Activated gamma-delta T cell (primary cell): ENCODE results near the gene KRTAP9-6.
"Not testable (repeated sequence)": the region's sequence is repeated elsewhere in the genome, so short reads cannot be mapped to it uniquely, and the experiment has no call there.

ENCODE experiments used
- DNase-seq: peaks from one replicate; lab custom pipeline; 2025; lab: John Stamatoyannopoulos, UW

Gene KRTAP9-6

DNA sequence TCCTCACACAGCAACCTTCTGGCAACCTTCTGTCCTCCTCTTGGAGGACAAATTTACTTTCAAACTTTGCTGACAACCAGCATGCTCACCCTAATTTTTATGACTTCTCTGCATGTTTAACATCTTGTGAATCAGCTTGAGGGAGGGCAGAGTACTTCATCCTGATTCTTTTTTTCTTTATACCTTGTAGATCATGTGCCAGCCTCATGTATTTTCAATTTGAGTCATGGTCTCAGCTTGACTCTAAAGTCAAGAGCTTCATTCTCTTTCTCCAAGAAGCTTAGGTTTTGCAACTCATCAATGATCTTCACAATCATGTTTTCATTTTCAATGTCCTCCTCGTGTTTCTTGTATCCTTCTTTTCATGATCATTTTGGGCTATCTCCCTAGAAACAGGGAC lies 6.7 kb downstream of the KRTAP9-6 start:
- no peak for DNase-seq

DNA sequence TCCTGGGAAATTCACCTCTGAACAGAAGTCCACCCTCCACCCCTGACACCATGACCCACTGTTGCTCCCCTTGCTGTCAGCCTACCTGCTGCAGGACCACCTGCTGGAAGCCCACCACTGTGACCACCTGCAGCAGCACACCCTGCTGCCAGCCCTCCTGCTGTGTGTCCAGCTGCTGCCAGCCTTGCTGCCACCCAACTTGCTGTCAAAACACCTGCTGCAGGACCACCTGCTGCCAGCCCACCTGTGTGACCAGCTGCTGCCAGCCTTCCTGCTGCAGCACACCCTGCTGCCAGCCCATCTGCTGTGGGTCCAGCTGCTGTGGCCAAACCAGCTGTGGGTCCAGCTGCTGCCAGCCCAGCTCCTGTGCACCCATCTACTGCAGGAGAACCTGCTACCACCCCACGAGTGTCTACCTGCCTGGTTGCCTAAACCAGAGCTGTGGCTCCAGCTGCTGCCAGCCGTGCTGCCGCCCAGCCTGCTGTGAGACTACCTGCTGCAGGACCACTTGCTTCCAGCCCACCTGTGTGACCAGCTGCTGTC lies 10.5 kb downstream of the KRTAP9-6 start, which contains the start of gene KRTAP9-7:
TSS of gene KRTAP9-7 (plus strand) at position 51 of the 543 bp plus-strand sequence. CDS start at position 51, 0 bp downstream.
- DNase-seq = not testable (repeated sequence)

DNA sequence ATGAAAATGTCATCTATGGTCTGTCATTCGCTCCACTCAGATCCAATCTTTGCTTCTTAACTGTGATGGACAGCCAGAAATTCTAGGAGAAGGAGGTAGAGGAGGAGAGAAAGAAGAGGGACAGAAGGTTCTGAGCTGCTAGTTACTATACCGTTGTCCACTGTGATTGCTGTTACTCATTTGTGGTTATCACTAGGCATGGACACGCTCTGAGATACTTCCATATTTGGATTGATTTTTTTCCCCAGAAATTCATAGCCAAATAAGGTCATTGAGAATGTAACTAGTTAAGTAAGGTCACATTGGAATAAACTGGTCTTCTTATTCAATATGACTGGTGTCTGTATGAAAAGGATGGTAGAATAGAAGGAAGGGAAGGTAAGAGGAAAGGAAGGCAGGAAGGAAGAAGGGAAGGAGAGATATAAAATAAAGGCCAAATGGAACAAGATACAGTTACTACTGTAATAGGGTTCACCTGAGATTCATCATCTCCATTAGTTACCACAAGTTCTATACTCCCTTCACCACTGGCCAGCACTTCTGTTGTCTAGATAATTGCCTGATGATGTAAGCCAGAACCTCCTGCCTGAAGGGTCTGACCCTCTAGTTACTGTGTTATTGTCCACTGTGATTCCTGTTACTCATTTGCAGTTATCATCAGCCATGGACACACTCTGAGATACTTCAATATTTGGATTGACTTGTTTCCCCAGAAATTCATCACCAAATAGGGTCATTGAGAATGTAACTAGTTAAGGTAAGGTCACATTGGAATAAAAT lies 13.2 kb downstream of the KRTAP9-6 start:
- no peak for DNase-seq

DNA sequence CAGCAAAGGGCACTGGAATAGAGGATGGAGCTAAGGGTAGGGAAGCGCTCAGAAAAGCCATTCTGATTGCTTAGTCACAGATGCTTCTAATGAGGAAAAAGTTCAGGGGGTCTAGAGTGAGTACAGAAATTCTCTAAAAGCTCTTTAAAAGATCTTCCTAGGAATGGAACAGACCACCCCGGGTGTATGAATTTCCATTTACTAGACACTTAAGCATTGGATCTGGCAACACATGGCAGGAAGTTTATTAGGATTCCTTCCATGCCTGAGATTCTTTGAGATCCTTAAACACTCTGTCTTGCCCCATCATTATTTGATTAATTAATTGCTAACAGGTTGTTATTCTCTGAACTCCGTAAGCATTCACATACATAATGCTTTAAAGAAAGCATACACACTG lies 18.9 kb downstream of the KRTAP9-6 start:
- no peak for DNase-seq

DNA sequence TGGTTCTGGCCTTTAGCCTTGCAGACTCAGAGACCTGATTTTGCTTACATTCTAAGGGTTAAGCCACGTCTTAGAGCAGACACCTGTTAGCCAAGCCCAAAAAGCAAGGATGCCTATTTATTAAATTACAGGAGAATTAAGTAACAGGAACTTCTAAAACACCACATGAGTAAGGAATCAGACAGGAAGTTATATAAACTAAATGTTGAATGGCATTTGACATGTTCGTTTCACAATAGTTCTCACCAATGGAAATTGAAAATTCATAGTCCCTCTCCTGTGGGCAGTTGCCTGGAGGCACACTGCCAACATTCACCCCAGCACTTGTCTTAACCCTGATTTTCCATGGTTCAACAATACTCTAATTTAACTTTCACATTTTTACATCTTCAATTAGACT lies 19.4 kb downstream of the KRTAP9-6 start:
- no peak for DNase-seq

DNA sequence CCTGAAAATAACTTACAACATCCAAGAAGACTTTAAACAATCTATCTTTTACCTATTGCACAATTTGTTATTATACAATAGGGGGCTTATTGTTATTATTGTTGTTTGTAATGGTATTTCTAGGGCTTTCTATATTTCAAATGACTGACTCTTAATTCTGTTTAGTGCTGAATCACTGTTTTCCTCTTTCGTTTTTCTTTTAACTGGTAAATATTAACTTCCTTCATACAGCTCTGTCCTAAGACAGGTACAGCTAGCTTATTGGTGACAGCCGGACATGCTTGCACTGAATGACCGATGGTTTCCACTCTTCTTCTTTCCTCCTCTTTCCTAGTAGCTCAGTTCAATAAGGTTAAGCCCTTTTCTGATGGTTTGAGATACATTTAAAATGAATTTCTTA lies 21.9 kb downstream of the KRTAP9-6 start:
- no peak for DNase-seq

DNA sequence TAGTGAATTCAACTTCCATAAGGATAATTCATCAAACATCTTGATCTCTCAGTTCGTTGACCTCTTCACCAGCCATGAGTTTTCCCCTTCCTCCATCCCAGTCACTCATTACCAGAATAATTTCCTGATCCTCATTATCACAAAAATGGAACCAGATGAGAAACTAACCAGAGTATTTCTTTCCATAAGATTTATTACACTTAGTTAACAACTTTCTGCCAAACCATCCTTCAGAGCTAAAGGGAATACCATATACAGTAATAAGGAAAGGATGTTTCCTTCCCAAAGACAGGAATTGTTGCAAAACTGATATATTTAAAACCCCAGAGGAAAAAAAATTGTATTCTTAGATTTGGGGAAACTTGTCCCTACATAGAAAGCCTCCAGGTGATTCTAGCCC lies 28.8 kb downstream of the KRTAP9-6 start:
- DNase-seq = no peak

DNA sequence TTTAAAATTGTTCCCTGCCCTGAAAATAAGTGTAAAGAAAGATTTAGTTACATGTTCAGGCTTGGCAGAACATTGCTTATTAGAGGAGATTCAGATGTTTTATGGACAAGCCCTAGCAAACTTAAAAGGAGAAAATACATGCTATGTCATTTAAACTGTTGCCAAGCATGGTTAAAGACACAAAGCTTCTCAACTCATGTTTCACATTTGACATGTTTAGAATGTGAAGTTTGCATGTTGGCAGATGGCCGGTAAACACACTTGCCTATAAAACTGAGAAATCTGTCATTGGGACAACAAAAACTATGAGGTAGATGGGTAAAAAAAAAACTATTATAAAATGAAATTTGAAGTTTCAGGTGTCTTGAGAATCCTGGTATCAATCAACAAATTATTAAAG lies 31.7 kb downstream of the KRTAP9-6 start:
- no peak for DNase-seq

DNA sequence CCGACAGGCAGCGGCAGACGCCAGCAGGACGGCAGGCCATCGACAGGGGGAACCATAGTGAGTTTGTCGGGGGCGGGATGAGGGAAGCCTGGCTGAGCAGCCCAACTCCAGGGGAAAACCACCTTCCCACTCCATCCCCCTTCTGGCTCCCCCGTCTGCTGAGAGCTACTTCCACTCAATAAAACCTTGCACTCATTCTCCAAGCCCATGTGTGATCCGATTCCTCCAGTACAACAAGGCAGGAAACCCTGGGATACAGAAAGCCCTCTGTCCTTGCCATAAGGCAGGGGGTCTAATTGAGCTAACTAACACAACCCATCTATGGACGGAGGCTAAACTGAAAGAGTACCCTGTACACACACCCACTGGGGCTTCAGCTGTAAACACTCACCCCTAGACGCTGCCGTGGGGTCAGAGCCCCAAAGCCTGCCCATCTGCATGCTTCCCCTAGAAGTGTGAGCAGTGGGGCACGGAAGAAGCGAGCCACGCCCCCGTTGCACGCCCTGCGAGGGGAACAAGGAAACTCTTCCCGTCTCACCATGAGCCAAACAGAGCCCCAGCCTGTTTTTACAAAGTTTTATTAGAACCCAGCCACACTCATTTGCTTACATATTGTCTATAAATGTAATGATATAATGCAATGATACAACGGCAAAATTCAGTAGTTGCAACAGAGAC lies 33.4 kb downstream of the KRTAP9-6 start:
- DNase-seq = no peak

DNA sequence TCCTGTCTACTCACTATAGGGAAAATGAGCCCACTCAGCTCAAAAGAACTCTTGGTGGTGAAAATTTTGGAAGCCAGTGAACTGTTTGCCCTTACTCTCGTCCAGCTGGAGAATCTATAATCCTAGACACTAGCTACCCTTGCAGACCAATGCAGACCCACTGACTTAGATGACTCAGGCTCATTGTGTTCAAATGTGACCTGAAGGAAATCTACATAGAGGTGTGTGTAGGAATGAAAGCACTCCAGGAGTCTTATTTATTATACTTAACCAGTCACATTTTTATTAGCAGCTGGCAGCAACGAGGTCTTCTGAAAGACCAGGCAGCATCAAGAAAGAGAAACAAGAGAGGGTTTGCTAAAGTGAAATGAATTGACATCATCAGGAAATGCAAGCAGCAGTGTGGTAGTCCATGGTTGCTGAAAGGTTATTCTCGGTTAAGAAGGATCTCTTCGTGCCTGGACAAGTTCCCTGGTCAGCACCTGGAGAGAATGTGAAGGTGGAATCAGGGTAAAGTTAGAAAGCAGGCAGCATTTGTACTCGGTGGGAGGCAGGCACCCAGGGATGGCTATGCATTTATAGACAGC lies 36.1 kb downstream of the KRTAP9-6 start:
- DNase-seq = no peak

DNA sequence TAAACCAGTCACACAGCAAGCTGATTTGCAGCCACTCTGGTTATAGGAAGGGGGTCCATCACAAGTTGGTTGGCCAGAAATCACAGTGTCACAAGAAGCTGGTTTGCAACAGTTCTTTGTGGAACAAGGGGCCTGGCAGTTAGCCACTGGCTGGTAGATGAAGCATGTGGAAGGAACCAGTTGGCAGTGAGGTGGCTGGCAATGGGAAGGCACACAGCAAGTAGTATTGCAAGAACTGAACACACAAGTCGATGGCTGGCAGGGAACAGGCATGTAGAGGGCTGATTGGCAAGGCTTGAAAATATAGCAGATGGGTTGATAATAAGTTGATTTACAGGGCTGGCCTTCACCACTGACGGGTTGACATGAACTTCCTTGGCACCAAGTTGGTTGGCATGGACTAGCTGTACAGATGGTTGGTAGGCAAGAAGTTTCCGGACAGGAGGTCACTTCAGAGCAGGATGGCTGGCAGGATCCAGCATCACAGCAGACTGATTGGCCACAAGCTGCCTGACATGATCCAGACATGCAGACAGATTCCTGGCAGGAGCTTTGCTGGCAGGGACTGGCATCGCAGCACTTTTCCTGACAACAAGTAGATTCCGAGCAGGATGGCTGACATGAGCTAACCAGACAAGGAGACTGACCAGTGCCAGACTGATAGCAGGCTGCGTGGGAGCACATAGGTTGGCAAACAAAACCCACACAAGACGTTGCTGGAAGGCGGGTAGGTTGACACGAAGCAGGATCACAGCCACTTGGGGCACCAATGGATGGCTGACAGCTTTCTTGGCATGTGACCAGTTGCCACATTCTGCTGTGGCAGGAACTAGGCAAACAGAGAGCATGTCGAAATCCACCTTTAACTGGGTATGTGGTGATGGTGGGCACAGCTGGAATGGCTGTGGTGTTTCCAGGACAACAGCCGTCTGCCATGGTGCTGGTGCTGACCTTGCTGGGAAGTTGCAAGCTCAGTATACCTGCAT lies 37.0 kb downstream of the KRTAP9-6 start, which contains the start of gene KRTAP29-1:
TSS of gene KRTAP29-1 (minus strand) at position 936 of the 986 bp plus-strand sequence. CDS start at position 936, 0 bp downstream.
- DNase-seq = no peak

DNA sequence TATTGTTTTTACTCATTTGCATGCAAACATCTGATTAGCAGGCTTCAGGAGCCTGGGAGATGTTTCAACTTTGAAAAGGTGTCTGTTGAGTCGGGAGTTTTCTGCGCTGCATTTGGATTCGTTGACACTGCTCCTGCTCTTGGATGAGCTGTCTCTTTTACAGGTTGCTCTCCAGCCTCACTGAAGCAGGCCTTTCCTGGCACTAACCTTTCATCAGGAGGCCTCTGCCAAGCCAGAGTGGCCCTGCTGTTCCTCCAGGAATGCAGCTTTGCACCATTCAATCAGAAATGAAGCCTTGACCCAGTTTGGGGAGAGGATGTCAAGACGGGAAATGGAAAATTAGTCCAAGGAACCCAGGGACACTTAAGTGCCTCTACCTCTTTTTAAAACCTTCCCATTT lies 37.8 kb downstream of the KRTAP9-6 start:
- DNase-seq = no peak

DNA sequence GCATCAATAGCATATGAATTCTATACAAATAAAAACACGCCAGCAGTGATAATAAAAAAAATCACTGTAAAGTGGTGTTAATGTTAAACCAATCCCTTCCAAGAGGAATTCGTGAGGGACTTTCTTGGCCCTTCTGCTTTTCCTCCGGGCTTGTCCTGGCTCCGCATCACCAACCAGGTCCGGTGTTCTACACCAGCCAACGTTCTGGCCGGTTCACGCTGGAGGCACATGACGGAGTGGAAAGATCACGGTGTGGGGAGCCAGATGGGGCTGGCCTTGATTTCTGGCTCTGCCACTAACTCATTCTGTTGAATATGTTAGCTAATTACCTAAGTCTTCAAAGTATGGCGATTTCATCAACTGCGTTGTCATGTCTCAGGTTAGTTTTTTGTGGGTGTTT lies 38.9 kb downstream of the KRTAP9-6 start:
- DNase-seq = no peak

DNA sequence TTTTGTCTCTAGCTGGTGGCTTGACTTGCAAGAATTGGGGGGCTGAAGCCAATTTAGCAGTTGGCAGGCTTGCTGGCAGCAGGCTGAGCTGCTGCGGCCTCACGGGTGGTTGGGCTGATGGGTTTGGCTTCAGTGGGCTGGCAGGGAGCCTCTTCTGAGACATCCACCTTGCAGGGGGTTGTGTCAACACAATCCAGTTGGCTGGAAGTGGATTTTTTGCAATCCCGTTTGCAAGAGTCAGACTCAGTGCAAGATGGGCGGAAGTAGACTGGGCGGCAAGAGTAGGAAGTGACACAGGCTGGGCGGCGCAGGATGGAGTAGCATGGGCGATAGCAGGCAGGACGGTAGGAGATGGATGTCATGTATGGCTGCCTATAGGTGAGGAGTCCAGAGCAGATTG lies 42.5 kb downstream of the KRTAP9-6 start:
- DNase-seq = no peak

DNA sequence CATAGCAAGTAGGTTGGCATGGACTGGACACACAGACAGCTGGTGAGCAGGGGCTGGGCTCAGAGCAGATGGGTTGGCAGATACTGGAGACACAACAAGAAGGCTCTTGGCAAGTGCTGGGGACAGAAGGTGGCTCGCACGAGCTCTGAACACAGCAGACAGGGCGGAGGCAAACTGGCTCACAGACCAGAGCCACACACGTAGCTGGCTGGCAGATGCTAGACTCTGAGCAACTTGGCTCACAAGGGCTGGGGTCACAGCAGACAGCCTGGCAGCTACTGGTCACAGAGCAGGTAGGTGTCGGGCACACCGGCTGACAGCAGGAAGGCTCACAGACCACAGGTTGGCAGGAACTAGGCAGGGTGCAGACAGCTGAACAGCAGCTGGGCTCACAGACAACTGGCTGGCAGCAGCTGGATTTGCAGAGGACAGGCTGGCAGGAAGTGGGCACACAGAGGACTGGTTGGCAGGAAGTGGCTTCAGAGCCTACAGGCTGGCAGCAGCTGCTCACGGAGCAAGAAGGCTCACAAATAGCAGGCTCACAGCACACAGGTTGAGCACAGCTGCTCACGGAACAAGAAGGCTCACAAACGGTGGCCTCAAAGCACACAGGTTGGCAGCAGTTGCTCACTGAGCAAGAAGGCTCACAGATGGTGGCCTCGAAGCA lies 43.2 kb downstream of the KRTAP9-6 start:
- DNase-seq = peak; percentile 47

DNA sequence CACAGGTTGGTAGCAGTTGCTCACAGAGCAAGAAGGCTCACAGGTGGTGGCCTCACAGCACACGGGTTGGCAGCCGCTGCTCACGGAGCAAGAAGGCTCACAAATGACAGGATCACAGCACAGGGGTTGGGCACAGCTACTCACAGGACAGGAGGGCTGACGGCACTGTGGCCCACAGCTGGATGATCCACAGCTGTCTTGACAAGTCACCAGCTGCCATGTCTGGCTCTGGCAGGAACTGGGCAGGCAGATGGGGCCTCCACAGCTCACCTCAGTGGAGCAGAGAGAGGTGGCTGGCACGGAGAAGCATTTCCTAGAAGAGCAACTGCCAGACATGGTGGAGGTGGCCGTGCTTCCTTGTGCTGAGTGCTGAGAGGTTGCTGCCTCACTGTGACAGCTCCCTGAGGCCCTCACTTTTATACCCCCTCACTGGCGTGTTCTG lies 43.8 kb downstream of the KRTAP9-6 start, which contains the start of gene KRTAP16-1:
TSS of gene KRTAP16-1 (minus strand) at position 392 of the 442 bp plus-strand sequence. CDS start at position 336, 56 bp downstream.
- peak; percentile 26 for DNase-seq

DNA sequence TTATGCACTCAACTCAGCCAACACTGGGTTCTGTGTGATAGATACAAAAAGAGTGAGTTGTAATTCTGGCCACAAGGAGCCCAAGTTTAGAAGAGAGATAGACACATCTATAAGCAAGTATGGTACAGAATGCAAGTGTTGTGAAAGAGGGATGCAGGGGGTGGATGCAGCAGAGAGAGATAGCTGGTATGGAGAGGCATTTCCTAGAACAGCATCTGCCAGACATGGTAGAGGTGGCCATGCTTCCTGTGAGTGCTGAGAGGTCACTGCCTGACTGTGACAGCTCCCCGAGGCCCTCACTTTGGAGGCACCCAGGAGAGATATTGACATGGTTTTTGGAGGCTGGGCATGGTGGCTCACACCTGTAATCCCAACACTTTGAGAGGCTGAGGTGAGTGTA lies 45.9 kb downstream of the KRTAP9-6 start:
- DNase-seq = no peak

DNA sequence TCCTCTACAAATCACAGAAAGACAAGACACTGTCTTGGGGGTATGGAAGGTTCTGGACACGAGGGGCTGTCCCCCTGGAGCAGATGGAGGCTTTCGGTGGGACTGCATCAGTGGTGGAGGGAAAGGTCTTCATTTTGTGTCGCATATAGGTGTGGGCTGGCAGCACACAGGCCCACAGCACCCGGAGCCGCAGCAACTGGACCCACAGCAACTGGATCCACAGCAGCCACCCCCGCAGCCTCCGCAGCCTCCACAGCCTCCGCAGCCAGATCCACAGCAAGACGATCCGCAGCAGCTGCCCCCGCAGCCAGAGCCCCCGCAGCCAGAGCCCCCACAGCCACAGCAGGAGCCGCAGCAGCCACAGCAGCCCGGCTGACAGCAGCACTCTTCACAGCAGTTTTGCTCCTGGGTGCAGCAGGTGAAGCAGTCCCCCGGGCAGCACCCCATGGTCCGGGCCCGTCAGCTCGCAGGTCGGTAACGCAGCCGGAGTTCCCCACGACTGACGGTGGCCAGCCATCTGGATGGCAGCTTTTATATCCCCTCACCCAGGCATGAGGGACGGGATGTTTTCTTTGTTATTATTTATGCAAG lies 50.1 kb downstream of the KRTAP9-6 start, which contains the start of gene KRTAP17-1:
TSS of gene KRTAP17-1 (minus strand) at position 507 of the 591 bp plus-strand sequence. CDS start at position 447, 60 bp downstream.
- DNase-seq = no peak
